Measurements from ENCODE around the gene SAYSD1. TPM values are rescaled to one million over a fixed set of nuclear protein-coding genes. Genes with fewer than 3 reads are reported as not detected.
A peak's percentile ranks its signal among the peaks of the same experiment; 100 is the strongest.

The SAYSD1 gene
- total RNA-seq, 1 experiment from 2014 or later = 9.4 TPM

GRCh38 chr6:39113788-39114187 is 1.2 kb downstream of the SAYSD1 start:
- Histone ChIP-seq H2BK20ac (ENCODE audit: low read depth, low read length, poor library complexity, severe bottlenecking) (no peak overlapping the region), H3K9ac (ENCODE audit: extremely low read depth, insufficient read length, low read length) (no peak overlapping the region), H2AK5ac (ENCODE audit: insufficient read length, low read length) (no peak overlapping the region), H3K27me3 (ENCODE audit: insufficient read depth, low read length) (no peaks in the 10 kb centered on the region), H4K91ac (ENCODE audit: insufficient read length, low read depth, low read length) (no peak overlapping the region), H3K56ac (ENCODE audit: insufficient read length, low read depth, low read length) (no peak overlapping the region), H3K18ac (ENCODE audit: insufficient read length, low read depth, low read length) (no peak overlapping the region), H3K4me2 (ENCODE audit: insufficient read depth, insufficient read length, low read length) (peak overlapping the region; percentile 81), H2BK5ac (ENCODE audit: insufficient read length, low read length) (no peak overlapping the region), H4K20me1 (ENCODE audit: control insufficient read depth, insufficient read depth, insufficient read length) (no peaks in the 10 kb centered on the region), H3K4me1 (ENCODE audit: insufficient read depth, low read length) (no peaks in the 10 kb centered on the region), H3K9me3 (ENCODE audit: control insufficient read depth, low read depth, low read length) (no peaks in the 10 kb centered on the region), H3K14ac (ENCODE audit: insufficient read depth, low read length) (no peak overlapping the region), H2BK12ac (ENCODE audit: insufficient read length, low read depth, low read length) (no peak overlapping the region), H2BK15ac (ENCODE audit: low read depth, low read length) (no peak overlapping the region), H3K23me2 (ENCODE audit: insufficient read length, low read depth, low read length, poor library complexity, severe bottlenecking) (peaks cover 8% of the 10 kb centered on the region), H3K4ac (ENCODE audit: low read depth, low read length) (no peak overlapping the region), H4K5ac (ENCODE audit: insufficient read length, low read depth, low read length) (no peak overlapping the region), H3T11ph (ENCODE audit: low read length) (no peak overlapping the region), H3K79me2 (ENCODE audit: insufficient read depth, low read length) (no peaks in the 10 kb centered on the region), H3K27ac (ENCODE audit: insufficient read length, low read depth, low read length) (no peak overlapping the region), H3K23ac (ENCODE audit: insufficient read length, low read depth, low read length) (no peak overlapping the region), H2AFZ (ENCODE audit: low read length) (no peak overlapping the region), H3K79me1 (ENCODE audit: insufficient read depth, low read depth, low read length, poor library complexity, severe bottlenecking) (no peaks in the 10 kb centered on the region), H4K8ac (replicated peaks; ENCODE audit: insufficient read length, low read depth, low read length) (no peak overlapping the region), H2BK120ac (ENCODE audit: low read depth, low read length, poor library complexity, severe bottlenecking) (no peak overlapping the region)
- WGBS (ENCODE audit: extremely low coverage, insufficient read length, low lambda C conversion rate) = no CpG with 5 or more reads among the region's 1 CpG
- Mint-ChIP-seq H3K9me3 (no peaks in the 10 kb centered on the region), H3K4me3 (peak overlapping the region; percentile 76 to 91), H3K36me3 (ENCODE audit: insufficient read depth in 1 of 3, low read depth in 3 of 3) (peaks cover 0 to 12% (median 0%) of the 10 kb centered on the region in 3 experiments; a peak in 2 of 7 replicates), H3K27ac (no peak overlapping the region), H3K27me3 (ENCODE audit: low read depth) (peaks cover 6% of the 10 kb centered on the region), H3K4me1 (peaks cover 8 to 15% of the 10 kb centered on the region in 2 experiments)
- DNase-seq = no peak
- TF ChIP-seq CTCF (conservative IDR thresholded peaks at IDR 0.05) = no peak

Data from H9 (cell line).